Measurements from ENCODE around the gene PRAMEF1. TPM values are rescaled to one million over a fixed set of nuclear protein-coding genes. Genes with fewer than 3 reads are reported as not detected.
A peak's percentile ranks its signal among the peaks of the same experiment; 100 is the strongest.
"Not testable (repeated sequence)": the region's sequence is repeated elsewhere in the genome, so short reads cannot be mapped to it uniquely, and the experiment has no call there.

Gene PRAMEF1, protein sequence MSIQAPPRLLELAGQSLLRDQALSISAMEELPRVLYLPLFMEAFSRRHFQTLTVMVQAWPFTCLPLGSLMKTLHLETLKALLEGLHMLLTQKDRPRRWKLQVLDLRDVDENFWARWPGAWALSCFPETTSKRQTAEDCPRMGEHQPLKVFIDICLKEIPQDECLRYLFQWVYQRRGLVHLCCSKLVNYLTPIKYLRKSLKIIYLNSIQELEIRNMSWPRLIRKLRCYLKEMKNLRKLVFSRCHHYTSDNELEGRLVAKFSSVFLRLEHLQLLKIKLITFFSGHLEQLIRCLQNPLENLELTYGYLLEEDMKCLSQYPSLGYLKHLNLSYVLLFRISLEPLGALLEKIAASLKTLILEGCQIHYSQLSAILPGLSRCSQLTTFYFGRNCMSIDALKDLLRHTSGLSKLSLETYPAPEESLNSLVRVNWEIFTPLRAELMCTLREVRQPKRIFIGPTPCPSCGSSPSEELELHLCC
- total RNA-seq = not detected
- long read RNA-seq = 0 reads

DNA sequence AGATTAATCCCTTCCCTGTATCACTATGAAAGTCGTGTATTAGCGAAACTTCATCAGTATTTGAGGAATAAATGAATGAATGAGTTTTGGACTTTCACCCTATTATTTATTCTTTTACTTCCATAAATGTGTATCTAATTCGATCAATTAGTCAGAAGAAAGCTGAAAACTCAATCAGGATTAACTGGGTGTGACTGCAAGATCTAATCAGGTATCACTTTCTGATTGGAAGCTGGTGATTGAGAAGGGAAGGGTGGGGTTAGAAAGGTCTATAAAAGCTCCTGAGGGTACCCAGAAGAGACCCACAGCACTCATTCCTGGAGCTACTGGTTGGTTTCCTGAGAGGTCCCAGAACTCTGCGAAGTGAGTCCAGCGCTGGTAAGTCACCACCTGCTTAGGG is at the start of gene PRAMEF1:
Gene PRAMEF1 (plus strand): TSS at position 301 of the 400 bp plus-strand sequence. CDS start 1,831 bp downstream, outside the sequence.
- DNase-seq (ENCODE audit: low spot score) = not testable (repeated sequence)

DNA sequence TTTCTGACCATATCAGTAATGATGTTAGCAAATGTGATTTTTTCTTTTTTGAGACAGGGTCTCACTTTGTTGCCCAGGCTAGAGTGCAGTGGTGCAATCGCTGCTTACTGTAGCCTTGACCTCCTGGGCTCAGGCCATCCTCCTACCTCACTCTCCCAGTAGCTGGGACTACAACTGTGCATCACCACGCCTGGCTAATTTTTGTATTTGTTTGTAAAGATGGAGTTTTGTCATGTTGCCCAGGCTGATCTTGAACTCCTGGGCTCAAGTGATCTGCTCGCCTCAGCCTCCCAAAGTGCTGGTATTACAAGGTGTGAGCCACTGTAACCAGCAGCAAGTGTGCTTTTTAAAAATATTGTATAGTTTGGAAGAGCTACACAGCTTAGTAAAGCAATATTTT is 49.3 kb upstream of the PRAMEF1 start:
- no peak for DNase-seq (ENCODE audit: low spot score)

DNA sequence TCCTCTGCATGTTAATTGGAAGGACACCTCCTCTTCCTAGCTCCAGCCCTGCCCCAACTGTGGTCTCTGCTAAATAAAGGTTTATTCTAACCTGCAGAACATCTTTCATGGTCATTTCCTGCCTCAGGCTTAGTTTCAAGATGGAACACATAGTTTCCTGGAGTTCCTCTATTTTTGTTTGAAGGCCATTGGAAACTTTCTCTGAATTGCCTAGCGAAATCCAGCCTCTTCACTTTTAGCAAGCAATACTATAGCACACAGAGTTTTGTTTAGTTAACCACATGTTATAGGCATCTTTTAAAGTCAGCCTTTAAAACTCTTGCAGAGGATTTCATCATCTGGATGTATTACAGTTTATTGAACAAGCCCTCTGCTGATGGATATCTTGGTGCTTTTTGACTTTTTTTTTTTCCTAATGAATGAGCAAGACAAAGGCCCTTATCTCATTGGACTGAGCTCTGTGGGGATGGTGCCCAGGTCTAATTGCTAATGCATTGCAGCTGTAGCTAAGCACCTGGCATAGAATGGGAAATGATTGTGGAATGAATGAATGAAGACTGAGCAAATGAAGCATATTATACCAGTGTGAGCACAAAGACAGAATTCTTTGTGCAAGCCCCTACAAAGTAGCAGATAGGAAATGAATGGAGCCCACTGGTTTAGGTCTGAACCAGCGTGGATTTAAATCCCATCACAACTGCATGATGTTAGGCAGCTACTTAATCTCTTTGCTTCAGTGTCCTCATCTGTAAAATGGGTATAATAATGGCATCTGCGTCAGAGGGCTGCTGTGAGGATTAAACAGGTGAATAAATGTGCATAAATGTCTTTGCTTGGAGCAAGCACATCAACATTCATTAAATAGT is 45.8 kb upstream of the PRAMEF1 start:
- no peak for DNase-seq (ENCODE audit: low spot score)

DNA sequence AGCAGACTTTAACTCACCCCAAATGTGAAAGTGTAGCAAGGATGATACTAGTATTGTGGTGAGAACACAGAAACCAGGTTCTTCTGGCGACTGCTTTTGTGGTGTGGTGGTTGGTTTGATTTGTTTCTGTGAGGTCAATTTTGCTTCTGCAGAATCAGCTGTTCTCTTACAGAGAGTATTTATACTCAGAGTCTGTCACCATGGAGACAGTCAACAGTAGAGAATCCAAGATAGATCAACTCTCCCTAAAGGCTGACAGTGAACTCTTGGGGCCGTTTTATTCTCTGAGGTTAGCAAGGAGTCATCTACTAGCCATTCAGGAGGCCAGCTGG is 45.2 kb upstream of the PRAMEF1 start, which contains the start of gene CFAP107:
Gene CFAP107 (plus strand): TSS at position 209 of the 332 bp plus-strand sequence. CDS start 231 bp downstream, outside the sequence.
- DNase-seq (ENCODE audit: low spot score) = no peak

DNA sequence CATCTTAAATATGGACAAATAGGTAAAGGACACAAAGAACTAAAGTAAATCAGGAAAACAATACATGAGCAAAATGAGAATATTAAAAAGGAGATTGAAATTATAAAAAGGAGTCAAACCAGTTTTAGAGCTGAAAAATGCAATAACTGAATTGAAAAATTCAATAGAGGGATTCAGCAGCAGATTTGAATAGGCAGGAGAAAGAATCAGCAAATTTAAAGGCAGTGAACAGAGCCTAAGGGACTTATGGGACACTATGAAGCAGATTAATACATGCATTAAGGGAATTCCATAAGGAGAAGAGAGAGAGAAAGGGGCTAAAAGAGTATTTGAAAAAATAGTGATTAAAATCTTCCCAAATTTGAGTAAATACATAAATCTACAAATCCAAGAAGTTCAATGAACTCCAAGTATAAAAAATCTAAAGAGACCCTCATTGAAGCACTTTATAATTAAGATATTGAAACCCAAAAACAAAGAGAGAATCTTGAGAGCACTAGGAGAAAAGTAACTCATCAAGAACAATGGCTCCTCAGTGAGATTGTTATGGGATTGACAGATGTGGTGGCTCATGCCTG is 42.3 kb upstream of the PRAMEF1 start:
- DNase-seq (ENCODE audit: low spot score) = no peak

DNA sequence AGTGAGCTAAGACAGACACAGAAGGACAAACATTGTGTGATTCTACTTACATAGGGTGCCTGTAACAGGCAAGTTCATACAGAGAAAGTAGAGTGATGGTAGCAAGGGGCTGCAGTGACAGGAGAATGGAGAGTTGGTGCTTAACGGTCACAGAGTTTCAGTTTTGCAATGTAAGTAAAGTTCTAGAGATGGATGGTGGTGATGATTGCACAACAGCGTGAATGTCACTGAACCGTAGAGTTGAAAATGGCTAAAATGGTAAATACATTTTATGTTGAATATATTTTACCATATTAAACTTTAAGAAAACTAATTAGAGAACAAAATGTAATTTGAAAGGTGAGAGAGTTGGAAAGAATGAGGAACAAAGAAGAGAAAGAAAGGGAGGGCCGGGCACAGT is 36.5 kb upstream of the PRAMEF1 start:
- no peak for DNase-seq (ENCODE audit: low spot score)

DNA sequence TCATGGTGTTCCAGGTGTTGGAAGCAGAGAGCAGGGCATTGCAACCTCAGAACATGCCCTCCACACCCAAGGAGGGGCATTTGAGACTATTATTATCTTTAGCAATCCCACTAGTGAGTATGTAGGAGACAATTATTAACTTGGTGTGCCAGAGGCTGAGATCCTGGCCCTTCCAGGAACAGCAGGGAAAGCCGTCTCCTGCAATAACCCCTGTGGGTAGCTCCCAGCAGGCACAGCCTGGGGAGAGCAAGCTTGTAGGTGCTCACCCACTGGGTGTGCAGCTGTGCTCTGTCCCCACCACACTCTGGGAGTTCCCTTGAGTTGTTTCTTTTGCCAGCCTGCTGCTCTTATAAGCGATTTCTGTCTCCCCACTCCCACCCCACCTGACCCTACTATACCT is 34.9 kb upstream of the PRAMEF1 start:
- DNase-seq (ENCODE audit: low spot score) = no peak

DNA sequence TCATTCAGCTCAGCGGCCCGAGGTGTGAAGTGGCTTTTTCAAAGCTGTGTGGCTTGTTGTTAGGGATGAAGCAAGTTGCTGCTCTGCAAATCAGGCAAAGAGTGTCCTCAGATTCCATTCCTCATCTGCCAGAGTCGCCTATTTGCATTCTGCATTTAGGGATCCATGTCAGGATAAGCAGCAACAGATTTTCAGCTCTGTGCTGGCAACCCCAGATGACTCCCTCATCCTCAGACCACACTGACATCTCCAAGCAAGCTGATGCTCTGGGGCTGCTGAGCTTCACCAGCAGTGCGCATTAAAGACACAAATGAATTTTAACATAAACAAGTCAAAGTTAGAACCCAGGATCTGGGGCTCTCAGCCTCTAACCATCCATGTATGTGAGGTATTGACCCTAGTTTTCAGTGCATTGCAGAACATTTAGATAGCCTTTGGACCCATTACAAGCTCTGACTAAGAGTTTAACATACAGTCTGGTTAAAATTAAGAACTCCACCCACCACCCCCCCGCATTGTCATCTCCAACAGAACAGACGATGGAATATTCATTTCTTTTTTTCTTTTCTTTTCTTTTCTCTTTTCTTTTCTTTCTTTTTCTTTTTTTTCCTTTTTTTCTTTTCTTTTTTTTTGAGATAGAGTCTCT is 34.3 kb upstream of the PRAMEF1 start:
- no peak for DNase-seq (ENCODE audit: low spot score)

DNA sequence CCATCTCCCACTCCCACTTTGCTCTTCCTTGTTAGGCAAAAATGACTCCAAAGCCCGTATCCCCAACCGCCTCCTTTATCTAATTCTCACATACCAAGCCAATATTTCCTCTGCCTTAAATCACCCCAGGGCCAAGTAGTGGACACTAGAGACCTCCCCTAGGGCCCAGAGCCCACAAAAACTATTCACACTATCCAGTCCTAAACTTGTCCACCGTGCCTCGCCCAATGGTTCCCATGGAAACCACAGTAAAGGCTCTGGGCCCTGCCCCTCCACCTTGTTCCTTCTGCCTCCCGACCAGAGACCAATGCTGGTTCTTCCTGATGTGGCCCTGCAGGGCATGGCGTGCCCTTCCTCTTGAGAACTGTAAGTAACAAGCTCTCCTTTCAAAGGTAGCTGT is 33.4 kb upstream of the PRAMEF1 start:
- no peak for DNase-seq (ENCODE audit: low spot score)

DNA sequence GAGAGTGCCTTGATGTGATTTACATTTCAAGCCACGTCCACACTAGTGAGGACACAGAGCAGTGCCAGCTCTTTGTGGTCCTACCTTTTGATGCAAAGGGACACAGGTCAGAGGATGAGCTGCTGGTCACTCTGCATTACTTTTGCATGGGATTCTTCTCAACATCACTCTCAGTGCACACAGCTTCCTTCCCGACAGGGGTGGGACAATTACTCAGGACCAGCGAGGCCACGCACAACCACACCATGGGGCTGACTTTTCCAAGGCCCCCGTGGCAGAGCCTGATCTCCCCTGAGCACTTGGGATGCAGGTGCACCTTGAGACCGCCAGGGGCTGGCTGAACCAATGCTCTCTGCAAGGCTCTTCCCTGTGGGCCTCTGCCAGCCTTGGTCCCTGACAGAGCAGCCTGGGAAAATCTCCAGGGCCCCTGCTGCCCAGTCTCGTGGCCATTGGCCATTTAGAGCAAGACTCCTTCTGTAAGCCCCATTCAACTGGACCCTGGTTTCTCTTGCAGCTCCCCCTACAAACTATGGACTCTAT is 30.9 kb upstream of the PRAMEF1 start:
- no peak for DNase-seq (ENCODE audit: low spot score)

DNA sequence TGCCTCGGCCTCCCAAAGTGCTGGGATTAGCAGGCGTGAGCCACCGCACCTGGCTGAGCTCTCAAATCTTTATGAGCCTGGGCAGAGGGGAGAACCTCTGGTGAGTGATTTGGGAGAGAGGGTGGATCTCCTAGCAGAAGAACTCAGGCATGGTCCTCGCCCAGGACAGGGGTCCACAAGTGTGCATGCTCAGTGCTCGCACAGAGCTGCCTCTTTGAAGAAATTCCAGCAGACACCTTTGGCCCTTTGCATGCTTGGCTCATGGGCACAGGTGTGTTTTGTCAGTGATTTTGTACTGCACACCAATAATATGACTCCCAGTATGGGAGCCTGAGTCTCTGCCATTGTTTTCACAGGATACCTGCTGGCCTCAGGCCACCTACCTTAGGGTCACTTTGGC is 29.4 kb upstream of the PRAMEF1 start:
- no peak for DNase-seq (ENCODE audit: low spot score)

DNA sequence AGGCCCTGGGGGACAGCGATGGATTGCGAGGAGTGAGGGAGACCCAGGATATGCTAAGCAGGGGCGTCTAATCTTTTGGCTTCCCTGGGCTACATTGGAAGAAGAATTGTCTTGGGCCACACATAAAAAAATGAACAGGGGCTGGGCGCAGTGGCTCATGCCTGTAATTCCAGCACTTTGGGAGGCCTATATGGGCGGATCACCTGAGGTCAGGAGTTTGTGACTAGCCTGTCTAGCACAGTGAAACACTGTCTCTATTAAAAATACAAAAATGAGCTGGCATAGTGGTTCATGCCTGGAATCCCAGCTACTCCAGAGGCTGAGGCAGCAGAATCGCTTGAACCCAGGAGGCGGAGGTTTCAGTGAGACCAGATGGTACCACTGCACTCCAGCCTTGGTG is 28.4 kb upstream of the PRAMEF1 start:
- DNase-seq (ENCODE audit: low spot score) = no peak

DNA sequence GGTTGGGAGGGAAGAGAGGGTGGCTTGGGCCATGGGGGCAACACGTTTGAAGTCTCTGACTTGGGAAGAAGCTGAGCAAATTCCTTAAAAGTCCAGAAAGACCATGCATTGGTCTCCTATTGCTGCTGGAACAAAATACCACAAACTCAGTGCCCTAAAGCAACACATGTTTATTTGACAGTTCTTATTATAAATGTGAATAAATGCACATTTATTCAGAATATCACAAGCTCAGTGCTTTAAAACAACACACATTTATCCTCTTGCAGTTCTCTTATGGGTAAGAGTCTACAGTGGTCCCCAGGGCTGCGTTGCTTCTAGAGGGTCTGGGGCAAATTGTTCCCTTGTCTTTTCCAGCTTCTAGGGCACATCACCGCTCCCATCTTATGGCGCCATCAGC is 27.7 kb upstream of the PRAMEF1 start:
- peak; percentile 0 for DNase-seq (ENCODE audit: low spot score)

DNA sequence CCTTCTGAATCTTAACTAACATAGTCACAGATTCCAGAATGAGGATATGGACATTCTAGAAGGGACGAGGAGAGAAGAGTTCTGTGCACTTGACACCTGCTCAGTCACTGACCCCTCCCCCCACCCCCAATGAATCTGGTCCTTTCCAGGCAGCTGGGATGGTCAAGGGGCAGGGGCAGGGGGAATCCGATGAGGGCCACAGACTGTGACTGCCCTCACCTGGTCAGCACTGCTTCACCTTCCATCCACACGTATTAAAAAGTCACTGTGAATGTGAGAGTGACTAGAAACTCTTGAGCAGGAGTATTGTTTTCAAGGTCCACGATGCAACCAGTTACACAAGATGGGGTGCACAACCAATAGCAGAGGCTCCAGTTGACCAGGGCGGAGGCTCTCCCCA is 27.2 kb upstream of the PRAMEF1 start:
- DNase-seq (ENCODE audit: low spot score) = peak; percentile 26

DNA sequence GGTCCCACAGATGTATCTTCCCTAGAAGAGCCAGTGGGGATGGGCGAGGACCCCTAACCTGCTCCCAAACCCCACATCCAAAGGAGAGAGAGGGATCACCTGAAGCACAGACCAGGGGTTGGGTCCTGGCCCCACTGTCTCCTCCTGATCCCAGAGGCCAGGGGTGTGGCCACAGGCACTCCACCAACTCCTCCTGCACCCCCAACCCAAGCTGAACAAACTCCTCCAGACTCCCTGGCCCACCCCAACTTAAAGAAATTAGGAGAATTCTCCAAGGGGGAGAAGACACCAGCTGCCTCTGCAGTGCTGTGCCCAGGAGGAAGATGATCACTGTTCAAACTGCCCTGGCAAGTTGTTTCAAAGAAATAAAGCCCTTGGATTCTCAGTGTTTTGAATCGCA is 22.2 kb upstream of the PRAMEF1 start:
- peak; percentile 64 for DNase-seq (ENCODE audit: low spot score)

DNA sequence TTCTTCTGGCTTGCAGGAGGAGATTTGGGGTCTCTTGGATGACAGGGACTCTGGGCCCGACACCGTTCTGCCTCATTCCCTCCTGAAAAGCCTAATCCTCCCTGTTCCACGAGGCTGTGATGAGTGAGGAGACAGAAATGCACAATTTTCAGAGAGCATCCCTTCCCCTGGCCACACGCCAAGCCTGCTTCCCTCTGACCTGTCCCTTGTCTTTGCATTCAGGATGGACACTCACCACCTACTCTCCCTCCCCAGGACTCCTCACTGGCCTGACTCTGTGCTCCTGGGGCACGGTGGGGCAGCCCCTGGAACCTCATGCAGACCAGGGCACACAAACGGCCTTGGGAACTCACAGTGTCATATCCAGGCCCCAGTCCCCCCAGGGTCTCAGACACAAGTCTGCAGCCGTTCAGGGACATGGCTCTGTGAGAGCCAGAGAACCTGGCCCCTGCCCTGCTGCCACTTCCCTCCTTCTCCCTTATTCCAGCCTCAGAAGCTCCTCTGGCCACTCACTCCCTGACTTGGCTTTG is 21.2 kb upstream of the PRAMEF1 start:
- peak; percentile 81 for DNase-seq (ENCODE audit: low spot score)

DNA sequence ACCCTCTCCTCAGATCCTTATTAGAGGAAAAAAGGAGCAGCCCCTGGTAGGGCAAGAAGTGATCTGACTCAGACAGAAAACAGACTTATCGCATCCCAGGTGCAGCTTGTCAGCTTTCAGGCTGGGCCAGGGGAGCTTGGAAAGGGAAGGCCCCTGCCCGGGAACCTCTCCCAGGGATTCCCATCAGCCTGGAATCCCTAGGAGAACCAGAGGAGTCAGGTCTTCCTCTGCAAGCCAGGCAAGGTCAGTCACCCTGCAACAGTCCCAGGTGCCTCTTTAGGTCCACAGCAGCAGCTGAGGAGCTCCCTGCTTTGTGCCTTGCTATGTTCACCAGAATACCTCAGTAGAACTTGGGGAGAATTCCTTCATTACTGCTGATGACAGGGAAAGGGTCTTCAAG is 20.6 kb upstream of the PRAMEF1 start:
- peak; percentile 53 for DNase-seq (ENCODE audit: low spot score)

DNA sequence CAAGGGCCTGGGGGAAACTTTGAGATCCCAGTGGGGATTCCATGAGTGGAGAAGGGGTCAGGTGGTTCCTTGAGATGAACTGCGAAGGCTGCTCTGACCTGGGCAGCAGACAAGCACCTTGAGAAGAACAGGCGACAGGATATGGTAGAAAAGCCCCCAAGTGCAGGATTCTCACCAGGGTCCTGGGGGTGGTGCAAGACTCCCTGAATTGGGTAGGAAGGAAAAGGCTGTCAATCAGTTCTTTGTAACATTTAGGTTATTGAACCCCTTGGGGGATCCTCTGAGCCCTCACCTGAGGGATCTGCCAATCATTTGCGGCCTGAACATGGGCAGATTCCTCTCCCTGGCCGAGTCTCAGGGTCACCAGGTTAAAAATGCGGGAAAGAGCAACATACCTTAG is 20.0 kb upstream of the PRAMEF1 start:
- DNase-seq (ENCODE audit: low spot score) = peak; percentile 39

DNA sequence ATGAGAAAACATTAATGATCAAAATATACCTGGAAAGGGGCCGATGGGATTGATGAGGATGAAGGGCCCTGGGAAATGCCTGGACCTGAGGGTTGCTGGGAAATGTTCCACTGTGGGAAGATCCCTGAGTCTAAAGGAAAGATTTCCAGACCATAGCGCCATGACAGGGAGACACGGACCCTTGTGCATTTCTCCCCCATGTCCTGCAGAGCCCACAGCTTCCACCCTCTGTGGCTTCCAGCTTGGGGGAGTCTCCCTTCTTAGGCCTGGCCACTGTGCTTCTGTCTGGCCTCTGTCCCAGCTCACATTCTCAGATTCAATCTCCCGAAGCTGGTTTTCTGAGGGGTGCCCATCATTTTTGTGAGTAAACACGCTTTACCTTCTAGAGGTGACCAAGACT is 18.7 kb upstream of the PRAMEF1 start:
- DNase-seq (ENCODE audit: low spot score) = peak; percentile 33

DNA sequence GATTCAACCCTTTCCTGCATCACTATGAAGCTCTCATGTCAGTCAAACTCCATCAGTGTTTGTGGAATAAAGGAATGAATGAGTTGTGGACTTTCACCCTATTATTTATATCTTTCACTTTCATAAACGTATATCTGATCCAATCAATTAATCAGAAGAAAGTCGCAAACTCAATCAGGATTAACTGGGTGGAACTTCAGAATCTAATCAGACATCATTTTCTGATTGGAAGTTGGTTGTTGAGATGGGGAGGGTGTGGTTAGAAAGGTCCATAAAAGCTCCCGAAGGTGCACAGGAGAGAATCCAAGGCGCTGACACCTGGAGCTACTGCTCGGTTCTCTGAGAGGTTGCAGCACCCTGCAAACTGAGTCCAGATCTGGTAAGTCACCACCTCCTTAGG is 17.8 kb upstream of the PRAMEF1 start, which contains the start of gene PRAMEF12:
Gene PRAMEF12 (plus strand): TSS at position 301 of the 400 bp plus-strand sequence. CDS start 1,130 bp downstream, outside the sequence.
- no peak for DNase-seq (ENCODE audit: low spot score)

All from mesenteric fat pad (tissue), 1 donor.